Measurements from ENCODE around the gene SBSN. TPM values are rescaled to one million over a fixed set of nuclear protein-coding genes. Genes with fewer than 3 reads are reported as not detected.
A peak's percentile ranks its signal among the peaks of the same experiment; 100 is the strongest.

The SBSN gene
- total RNA-seq, 3 donors from 2014 or later, result not detected

DNA sequence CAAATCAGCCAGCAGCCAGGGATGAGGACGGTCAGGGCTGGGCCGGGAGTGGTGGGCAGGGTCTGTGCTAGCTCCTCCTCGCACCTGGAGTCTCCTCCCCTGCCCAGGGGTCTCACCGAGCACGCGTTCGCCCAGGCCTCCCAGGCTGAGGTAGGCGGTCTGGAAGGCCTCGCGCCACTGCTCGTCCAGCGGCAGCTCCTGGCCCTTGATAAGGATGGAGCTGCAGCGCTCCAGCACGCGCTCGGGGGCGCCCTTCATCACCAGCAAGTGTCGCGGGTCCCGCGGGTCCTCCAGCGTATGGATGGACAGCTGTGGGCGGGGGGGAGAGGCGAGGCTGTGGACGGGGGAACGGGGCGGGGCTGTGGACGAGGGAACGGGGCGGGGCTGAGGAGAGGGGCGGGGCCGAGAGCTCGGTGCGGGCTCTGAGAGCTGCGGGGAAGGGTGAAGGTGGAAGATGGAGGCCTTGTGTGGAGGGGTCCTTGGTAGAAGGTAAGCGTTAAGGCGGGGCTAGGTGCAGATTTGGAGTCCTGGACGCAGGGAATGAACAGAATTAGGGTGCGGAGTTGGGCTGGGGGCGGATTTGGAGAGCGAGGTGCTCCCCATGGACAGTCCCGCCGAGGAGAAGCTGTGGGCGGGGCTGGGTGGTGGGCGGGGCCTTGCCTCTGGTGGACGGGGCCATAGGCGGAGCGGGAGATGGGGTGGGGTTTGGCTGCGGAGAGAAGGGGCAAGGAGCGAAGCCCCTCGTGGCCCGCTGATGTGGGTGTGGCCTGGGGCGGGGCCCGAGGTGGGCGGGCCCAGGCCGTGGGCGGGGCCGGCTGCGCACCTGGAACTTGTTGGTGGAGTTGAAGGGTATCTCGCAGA is 29.7 kb upstream of the SBSN start:
- intact Hi-C loops (cut with DNase I; ENCODE audit: low total_unique reads), result no loop called here
- H3K27me3 ChIP-seq, result peaks cover 3 to 40% of the 10 kb centered on the region in 2 donors
- peak overlapping the region; percentile 20 to 67 (median 49) for H3K4me3 ChIP-seq

DNA sequence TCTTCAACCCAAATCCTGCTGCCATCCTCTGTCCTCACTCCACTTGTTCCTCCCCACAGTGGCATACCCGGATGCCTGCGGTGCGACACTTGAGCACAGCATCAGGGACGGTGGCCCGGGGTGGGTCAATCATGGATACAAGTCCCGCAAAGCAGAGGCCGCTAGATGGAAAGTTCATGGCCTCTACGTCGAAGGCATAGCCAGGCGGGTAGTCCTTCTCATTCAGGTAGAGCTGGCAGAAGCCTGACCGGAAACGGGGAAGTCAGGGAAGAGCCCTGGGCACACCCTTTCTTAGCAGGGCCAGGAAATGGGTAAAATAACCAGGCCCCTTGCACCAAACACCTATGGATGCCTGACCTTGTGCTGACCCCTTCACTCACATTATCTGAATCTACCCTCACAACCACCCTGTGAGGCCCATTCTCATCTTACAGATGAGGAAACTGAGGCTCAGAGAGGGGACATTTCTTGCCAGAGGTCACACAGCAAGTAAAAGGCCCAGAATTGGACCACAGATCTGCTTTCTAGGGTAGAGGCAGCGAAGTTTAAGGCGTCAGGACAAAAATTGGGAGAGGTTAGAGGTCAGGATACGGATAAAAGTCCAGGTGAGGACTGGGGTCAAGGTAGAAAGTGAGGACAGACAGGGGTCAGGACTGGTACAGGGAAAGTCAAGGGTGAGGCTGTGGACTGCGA is 28.9 kb upstream of the SBSN start:
- intact Hi-C loops (cut with DNase I; ENCODE audit: low total_unique reads), result no loop called here
- no peaks in the 10 kb centered on the region for H3K4me1 ChIP-seq
- no peak overlapping the region for H3K27ac ChIP-seq
- TF ChIP-seq POLR2AphosphoS5 (IDR thresholded peaks at IDR 0.05), result no peak
- TF ChIP-seq POLR2A (IDR thresholded peaks at IDR 0.05), result no peak
- TF ChIP-seq, protein P1, sequence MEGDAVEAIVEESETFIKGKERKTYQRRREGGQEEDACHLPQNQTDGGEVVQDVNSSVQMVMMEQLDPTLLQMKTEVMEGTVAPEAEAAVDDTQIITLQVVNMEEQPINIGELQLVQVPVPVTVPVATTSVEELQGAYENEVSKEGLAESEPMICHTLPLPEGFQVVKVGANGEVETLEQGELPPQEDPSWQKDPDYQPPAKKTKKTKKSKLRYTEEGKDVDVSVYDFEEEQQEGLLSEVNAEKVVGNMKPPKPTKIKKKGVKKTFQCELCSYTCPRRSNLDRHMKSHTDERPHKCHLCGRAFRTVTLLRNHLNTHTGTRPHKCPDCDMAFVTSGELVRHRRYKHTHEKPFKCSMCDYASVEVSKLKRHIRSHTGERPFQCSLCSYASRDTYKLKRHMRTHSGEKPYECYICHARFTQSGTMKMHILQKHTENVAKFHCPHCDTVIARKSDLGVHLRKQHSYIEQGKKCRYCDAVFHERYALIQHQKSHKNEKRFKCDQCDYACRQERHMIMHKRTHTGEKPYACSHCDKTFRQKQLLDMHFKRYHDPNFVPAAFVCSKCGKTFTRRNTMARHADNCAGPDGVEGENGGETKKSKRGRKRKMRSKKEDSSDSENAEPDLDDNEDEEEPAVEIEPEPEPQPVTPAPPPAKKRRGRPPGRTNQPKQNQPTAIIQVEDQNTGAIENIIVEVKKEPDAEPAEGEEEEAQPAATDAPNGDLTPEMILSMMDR (IDR thresholded peaks at IDR 0.05), result no peak
- no peak for DNase-seq (ENCODE audit: low spot score in 2 of 2)
- peak overlapping the region in 2 of 3 donors; percentile 49 to 67 for H3K4me3 ChIP-seq
- no peaks in the 10 kb centered on the region for H3K36me3 ChIP-seq
- H3K9me3 ChIP-seq, result no peaks in the 10 kb centered on the region
- peaks cover 3 to 35% of the 10 kb centered on the region in 2 donors for H3K27me3 ChIP-seq

More for the DNA sequence above, 29.7 kb upstream of the SBSN start:
- Histone ChIP-seq H3K27ac (no peak overlapping the region), H3K9me3 (no peaks in the 10 kb centered on the region), H3K4me1 (no peaks in the 10 kb centered on the region), H3K36me3 (no peaks in the 10 kb centered on the region)
- TF ChIP-seq POLR2AphosphoS5 (IDR thresholded peaks at IDR 0.05) (no peak), POLR2A (IDR thresholded peaks at IDR 0.05) (no peak)
- TF ChIP-seq, protein P1 (IDR thresholded peaks at IDR 0.05), result no peak
- DNase-seq (ENCODE audit: low spot score in 2 of 2), result peak in 1 of 2 donors; percentile 72

DNA sequence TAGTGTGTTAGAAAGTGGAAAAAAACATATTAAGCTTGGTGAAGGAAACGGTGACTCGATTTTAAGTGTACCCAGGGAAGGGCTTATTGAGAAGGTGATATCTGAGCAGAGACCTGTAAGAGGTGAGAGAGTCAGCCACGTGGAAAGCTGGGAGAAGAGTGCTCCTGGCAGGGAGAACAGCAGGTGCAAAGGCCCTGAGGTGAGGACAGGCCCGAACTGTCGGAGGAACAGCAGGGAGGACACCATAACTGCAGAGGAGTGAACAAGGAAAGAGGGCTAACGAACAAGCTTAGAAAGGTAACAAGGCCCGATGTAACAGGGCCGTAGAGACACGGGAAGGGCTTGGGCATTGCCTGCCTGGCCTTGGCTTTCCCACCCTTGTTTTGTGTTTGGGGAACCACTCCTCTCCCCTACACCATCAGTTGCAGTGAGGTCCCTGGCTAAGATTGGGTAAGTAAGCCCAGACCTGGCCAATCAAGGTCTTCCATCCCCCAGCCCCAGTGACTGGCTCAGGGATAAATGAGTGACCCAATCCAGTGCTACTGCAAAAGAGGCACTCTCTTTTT is 28.0 kb upstream of the SBSN start:
- no peaks in the 10 kb centered on the region for H3K4me1 ChIP-seq

DNA sequence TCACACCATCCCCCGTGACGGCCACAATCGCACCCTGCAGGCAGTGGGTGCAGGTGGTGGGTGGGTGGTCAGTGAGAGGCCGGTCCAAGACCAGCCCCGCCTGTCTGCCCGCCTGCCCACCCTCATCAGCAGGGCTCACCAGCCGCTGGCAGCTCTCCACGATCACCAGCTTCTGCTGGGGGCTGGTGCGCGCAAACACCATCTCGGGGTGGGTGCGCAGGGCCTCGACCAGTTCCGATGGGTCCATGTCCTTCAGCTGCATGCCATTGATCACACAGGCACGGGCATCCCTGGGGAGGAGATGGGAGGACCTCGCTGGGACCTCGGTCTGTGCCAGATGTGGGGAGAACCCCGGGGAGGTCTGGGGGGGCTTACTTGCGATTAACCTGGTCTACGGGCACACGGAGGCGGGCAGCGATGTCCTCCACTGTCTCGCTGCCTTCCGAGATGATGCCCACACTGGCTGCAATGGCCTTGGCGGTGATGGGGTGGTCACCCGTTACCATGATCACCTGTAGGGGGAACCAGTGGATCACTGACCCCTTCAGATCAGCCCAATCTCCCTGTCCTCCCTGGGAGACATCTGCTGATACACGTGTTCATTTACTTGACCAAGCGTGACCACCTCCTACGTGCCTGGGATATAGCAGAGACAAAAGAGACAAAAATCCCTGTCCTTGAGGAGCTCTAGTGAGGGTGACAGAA is 27.3 kb upstream of the SBSN start:
- TF ChIP-seq POLR2AphosphoS5 (IDR thresholded peaks at IDR 0.05) (no peak), POLR2A (IDR thresholded peaks at IDR 0.05) (no peak)
- TF ChIP-seq, protein P1 (IDR thresholded peaks at IDR 0.05), result no peak
- DNase-seq (ENCODE audit: low spot score in 2 of 2), result no peak
- intact Hi-C loops (cut with DNase I; ENCODE audit: low total_unique reads), result no loop called here
- peaks cover 3 to 25% of the 10 kb centered on the region in 2 donors for H3K27me3 ChIP-seq
- no peaks in the 10 kb centered on the region for H3K36me3 ChIP-seq
- H3K4me3 ChIP-seq, result no peak overlapping the region
- H3K9me3 ChIP-seq, result no peaks in the 10 kb centered on the region
- no peak overlapping the region for H3K27ac ChIP-seq
- H3K4me1 ChIP-seq, result no peaks in the 10 kb centered on the region

More for the DNA sequence above, 28.0 kb upstream of the SBSN start:
- TF ChIP-seq, protein P1 (IDR thresholded peaks at IDR 0.05), result no peak
- TF ChIP-seq POLR2A (IDR thresholded peaks at IDR 0.05) (no peak), POLR2AphosphoS5 (IDR thresholded peaks at IDR 0.05) (no peak)
- Histone ChIP-seq H3K27me3 (peaks cover 3 to 31% of the 10 kb centered on the region in 2 donors), H3K27ac (no peak overlapping the region), H3K36me3 (no peaks in the 10 kb centered on the region), H3K9me3 (no peaks in the 10 kb centered on the region), H3K4me3 (no peak overlapping the region)
- intact Hi-C loops (cut with DNase I; ENCODE audit: low total_unique reads), result no loop called here
- no peak for DNase-seq (ENCODE audit: low spot score in 2 of 2)
